Activated CD4-positive, alpha-beta T cell treated with anti-CD3 and anti-CD28 coated beads, Interleukin-2, amount 10 ng/mL, durations not matched to agents 7 days and 5 days (primary cell): ENCODE results near the gene LCP1. TPM values are rescaled to one million over a fixed set of nuclear protein-coding genes. Genes with fewer than 3 reads are reported as not detected.
A peak's percentile ranks its signal among the peaks of the same experiment; 100 is the strongest.
"Not testable (repeated sequence)": the region's sequence is repeated elsewhere in the genome, so short reads cannot be mapped to it uniquely, and the experiment has no call there.

Source experiments
- CTCF ChIA-PET: fragments of 350-600 bp; sonication (Branson Sonifier 250); formaldehyde crosslinking; loops from one replicate; lab custom pipeline; 2021; ENCODE audit warnings: antibody characterized with exemption; lab: Charles Lee
- POLR2A ChIA-PET: fragments of 350-600 bp; sonication (Branson Sonifier 250); formaldehyde crosslinking; loops from one replicate; lab custom pipeline; 2021; ENCODE audit warnings: antibody characterized with exemption; lab: Charles Lee
- DNase-seq: peaks from one replicate; pipeline ENCODE4 v3.0.0-alpha.2; 2020
- H3K27ac Mint-ChIP-seq: one replicate; pipeline ENCODE4 v1.8.0; 2021; ENCODE audit warnings: mild to moderate bottlenecking, moderate library complexity, mixed read lengths
- H3K27me3 Mint-ChIP-seq: one replicate; pipeline ENCODE4 v1.8.0; 2021; ENCODE audit warnings: mixed read lengths
- H3K36me3 Mint-ChIP-seq: one replicate; pipeline ENCODE4 v1.8.0; 2021; ENCODE audit warnings: low read depth, mixed read lengths
- H3K4me1 Mint-ChIP-seq: one replicate; pipeline ENCODE4 v1.8.0; 2021; ENCODE audit warnings: mixed read lengths
- H3K4me3 Mint-ChIP-seq: one replicate; pipeline ENCODE4 v1.8.0; 2021; ENCODE audit warnings: mild to moderate bottlenecking, moderate library complexity, mixed read lengths
- H3K9me3 Mint-ChIP-seq: one replicate; pipeline ENCODE4 v1.8.0; 2021; ENCODE audit warnings: mixed read lengths
- total RNA-seq, 2 experiments: library from RNA; stranded (reverse); gene quantifications; one replicate each; pipeline ENCODE4 v1.2.3, GENCODE V29; 2021

The LCP1 gene
- total RNA-seq, 2 experiments from 2014 or later = 1,260 to 1,323 TPM

DNA sequence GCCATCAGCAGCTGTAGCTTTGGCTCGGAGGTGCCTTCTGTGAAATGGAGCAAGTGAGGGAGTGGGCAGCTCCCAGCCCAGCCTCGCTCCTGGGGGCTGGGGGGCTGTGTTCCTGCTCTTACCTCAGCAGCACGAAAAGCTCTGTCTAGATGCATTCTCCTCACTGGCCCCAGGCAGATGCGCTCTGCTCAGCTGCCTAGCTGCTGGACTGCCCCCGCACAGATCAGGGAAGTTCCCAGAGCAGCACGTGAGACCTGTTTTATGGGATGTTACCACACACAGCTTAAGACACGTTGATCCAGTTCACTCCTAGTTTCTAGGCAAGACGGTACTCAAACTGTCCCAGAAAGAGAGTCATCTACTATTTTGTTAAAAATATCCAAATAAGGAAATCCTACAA is 13.6 kb downstream of the LCP1 start:
- ChIA-PET CTCF (interaction anchor here (1.0 to 7.5 kb wide), 6 partner anchors 7 to 48 kb away, joined by 3 to 54 read pairs (median 6); no protein-coding TSS in a partner anchor), POLR2A (interaction anchor here (1.1 to 1.6 kb wide), 2 partner anchors 11 to 14 kb away, joined by 3 to 4 read pairs; no protein-coding TSS in a partner anchor)
- Mint-ChIP-seq H3K27me3 (no peaks in the 10 kb centered on the region), H3K4me3 (peak overlapping the region; percentile 93), H3K9me3 (no peaks in the 10 kb centered on the region), H3K4me1 (peaks cover 89% of the 10 kb centered on the region), H3K27ac (peak overlapping the region; percentile 92), H3K36me3 (peaks cover 76% of the 10 kb centered on the region)
- no peak for DNase-seq

DNA sequence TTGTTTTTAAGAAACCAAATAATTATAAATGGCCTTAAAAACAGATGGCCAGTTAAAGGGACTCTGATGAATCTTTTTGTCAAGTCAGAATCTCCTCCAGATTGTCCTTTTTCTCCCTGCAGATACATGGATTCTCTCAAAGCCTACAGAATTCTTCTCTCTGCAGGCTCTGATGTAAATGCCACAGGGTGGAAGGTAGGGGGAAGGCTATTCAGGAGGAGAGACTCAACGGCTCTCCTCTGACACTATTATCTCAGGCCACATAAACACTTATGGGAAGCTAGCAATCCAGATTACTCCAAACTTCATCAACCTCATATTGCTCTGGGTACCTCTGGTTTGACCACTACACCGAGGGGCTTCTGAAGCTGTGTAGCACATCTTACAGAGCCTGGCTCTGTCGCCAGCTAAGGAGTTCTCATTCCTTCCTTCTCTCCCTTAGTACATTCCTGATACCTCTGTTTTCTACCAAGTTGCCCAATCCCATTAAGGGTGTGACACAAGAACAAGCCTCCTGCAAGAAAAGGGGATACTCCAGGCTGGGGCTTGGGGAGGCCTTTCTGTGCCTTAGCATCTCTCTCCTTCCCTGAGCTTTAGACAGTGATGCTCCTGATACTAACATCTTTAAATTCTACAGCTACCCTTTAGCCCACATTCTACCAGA is 14.9 kb downstream of the LCP1 start:
- CTCF ChIA-PET = interaction anchor here (0.5 to 7.5 kb wide), 7 partner anchors 7 to 154 kb away, joined by 3 to 54 read pairs (median 5); no protein-coding TSS in a partner anchor
- peaks cover 69% of the 10 kb centered on the region for H3K36me3 Mint-ChIP-seq
- H3K27me3 Mint-ChIP-seq = no peaks in the 10 kb centered on the region
- peaks cover 81% of the 10 kb centered on the region for H3K4me1 Mint-ChIP-seq
- POLR2A ChIA-PET = interaction anchor here (0.7 kb wide), 1 partner anchor 12 kb away, joined by 3 read pairs; no protein-coding TSS in a partner anchor
- H3K27ac Mint-ChIP-seq = peak overlapping the region; percentile 68
- no peaks in the 10 kb centered on the region for H3K9me3 Mint-ChIP-seq
- DNase-seq = no peak
- peak overlapping the region; percentile 35 for H3K4me3 Mint-ChIP-seq

DNA sequence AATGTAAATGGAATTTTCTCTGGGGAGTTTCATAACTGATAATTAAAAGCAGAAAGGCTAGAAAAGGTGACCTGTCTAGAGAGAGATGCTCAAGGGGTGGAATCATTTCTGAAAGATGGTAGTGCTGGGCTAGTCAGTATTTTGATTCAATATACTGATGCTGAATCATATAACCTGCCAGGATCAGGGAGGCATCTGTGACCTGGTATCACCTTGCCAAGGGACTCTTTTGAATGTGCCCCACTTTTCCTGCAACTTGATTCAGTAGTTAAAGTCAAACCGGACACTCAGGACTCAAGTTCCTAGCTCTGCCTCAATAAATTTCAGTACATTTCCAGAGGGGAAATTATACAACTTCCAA is 15.8 kb downstream of the LCP1 start:
- H3K4me1 Mint-ChIP-seq = peaks cover 80% of the 10 kb centered on the region
- H3K9me3 Mint-ChIP-seq = no peaks in the 10 kb centered on the region
- H3K4me3 Mint-ChIP-seq = peak overlapping the region; percentile 34
- H3K27ac Mint-ChIP-seq = peak overlapping the region; percentile 50
- ChIA-PET POLR2A (no interaction called here), CTCF (interaction anchor here (3.0 kb wide), 1 partner anchor 12 kb away, joined by 14 read pairs; no protein-coding TSS in a partner anchor)
- H3K36me3 Mint-ChIP-seq = peaks cover 68% of the 10 kb centered on the region
- no peaks in the 10 kb centered on the region for H3K27me3 Mint-ChIP-seq
- no peak for DNase-seq

DNA sequence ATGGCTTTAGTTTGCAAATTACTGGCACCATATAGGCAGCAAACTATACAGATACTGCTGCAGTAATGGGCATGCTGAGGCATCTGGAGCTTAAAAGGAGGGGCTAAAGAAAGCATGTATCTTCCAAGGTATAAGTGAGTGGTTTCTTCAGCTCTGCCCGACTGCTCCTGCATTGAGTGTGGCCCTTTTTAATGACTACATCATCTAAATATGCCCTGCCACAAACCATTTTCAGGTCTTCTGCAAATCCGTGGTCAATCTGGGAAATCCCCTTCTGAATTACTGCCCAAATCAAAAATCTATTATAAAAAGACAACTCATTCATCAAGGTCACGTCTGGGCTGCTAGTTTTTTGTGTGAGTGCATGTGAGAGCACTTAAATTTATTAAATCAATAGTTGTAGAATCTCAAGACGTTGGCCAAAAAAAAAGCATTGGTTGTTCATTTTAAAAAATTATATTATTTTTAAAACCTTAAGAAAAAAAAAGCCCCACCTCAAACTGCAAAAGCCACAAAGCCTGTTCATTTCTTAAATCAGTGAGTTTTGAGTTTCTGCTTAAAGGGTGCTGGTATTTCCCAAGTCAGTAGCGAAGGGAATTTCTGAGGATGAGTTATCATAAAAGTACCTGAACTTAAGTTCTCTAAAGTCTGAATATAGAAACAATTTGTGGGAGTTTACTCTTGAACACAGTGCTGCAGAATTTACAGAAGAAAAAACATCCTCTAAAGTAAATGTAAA is 16.3 kb downstream of the LCP1 start:
- POLR2A ChIA-PET = interaction anchor here (0.7 kb wide), 1 partner anchor 129 kb away, joined by 6 read pairs; no protein-coding TSS in a partner anchor
- no peaks in the 10 kb centered on the region for H3K9me3 Mint-ChIP-seq
- H3K4me3 Mint-ChIP-seq = peak overlapping the region; percentile 34
- peaks cover 79% of the 10 kb centered on the region for H3K4me1 Mint-ChIP-seq
- DNase-seq = no peak
- CTCF ChIA-PET = interaction anchor here (1.4 to 3.0 kb wide), 2 partner anchors 11 to 155 kb away, joined by 4 to 14 read pairs; no protein-coding TSS in a partner anchor
- peak overlapping the region; percentile 50 for H3K27ac Mint-ChIP-seq
- H3K27me3 Mint-ChIP-seq = no peaks in the 10 kb centered on the region
- peaks cover 64% of the 10 kb centered on the region for H3K36me3 Mint-ChIP-seq

DNA sequence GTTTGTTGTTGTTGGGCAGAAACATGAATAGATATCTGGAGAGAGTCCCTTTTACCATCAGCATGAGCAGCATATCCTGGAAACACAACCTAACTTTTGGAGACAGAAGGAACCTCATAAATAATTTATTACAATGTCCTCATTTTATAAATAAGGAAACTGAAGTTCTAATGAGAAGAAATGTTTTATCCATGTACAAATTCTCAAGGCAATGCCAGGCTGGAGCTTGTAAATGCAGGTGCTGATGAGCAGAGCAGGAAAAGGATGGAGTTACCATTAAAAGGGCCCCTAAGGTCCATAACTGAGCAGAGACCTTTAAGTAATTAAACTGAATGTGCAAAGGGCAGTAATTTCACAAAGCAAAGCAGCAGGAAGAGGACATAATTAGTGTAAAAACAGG is 17.3 kb downstream of the LCP1 start:
- DNase-seq = no peak
- peak overlapping the region; percentile 33 for H3K27ac Mint-ChIP-seq
- H3K27me3 Mint-ChIP-seq = no peaks in the 10 kb centered on the region
- peaks cover 64% of the 10 kb centered on the region for H3K36me3 Mint-ChIP-seq
- ChIA-PET POLR2A (no interaction called here), CTCF (interaction anchor here (1.4 kb wide), 1 partner anchor 156 kb away, joined by 4 read pairs; no protein-coding TSS in a partner anchor)
- no peaks in the 10 kb centered on the region for H3K9me3 Mint-ChIP-seq
- H3K4me1 Mint-ChIP-seq = peaks cover 79% of the 10 kb centered on the region
- H3K4me3 Mint-ChIP-seq = peak overlapping the region; percentile 9

GRCh38 chr13:46162741-46163140 is 19.2 kb downstream of the LCP1 start:
- H3K4me3 Mint-ChIP-seq, H3K9me3 Mint-ChIP-seq, POLR2A ChIA-PET, H3K27me3 Mint-ChIP-seq, DNase-seq, H3K27ac Mint-ChIP-seq: not testable (repeated sequence)
- Mint-ChIP-seq H3K4me1 (peaks cover 75% of the 10 kb centered on the region), H3K36me3 (peaks cover 67% of the 10 kb centered on the region)
- CTCF ChIA-PET = interaction anchor here (5.1 kb wide), 1 partner anchor 8 kb away, joined by 54 read pairs; no protein-coding TSS in a partner anchor

DNA sequence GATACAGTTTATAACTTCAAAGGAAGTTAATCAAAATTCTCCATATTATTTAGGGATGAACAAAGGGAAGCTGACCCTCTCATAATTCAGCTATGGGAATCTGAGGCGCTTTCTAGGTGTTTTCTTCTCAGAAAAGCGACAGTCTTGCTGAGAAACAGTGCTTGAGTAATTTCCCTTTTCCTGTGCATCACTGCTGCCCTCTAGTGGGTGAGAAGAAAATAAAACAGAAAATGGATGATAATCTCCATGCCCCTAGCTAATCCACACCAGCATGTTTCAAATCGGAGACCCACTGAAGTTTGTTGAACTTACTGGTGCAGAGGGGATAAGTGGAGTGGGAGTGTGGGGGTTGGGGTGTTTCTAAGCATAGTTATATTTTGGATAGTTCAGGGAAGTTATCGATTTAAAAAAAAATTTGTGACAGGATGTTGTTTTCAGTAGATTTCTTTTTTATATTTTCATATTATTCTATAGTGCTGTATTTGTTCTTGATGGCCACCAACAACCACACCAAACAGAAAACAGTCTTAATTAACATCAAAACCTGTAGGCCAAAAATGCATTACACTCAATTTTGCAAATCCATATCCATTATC is 21.4 kb downstream of the LCP1 start:
- Mint-ChIP-seq H3K27me3 (no peaks in the 10 kb centered on the region), H3K36me3 (peaks cover 68% of the 10 kb centered on the region), H3K4me3 (peak overlapping the region; percentile 55), H3K27ac (peak overlapping the region; percentile 78), H3K9me3 (no peaks in the 10 kb centered on the region), H3K4me1 (peaks cover 59% of the 10 kb centered on the region)
- CTCF ChIA-PET = interaction anchor here (1.1 to 5.1 kb wide), 20 partner anchors 10 to 195 kb away, joined by 3 to 54 read pairs (median 5); no protein-coding TSS in a partner anchor
- DNase-seq = peak; percentile 66
- POLR2A ChIA-PET = interaction anchor here (0.7 to 1.2 kb wide), 3 partner anchors 12 to 17 kb away, joined by 3 to 4 read pairs (median 3); no protein-coding TSS in a partner anchor

- Mint-ChIP-seq H3K9me3 (no peaks in the 10 kb centered on the region), H3K27ac (peak overlapping the region; percentile 78), H3K36me3 (peaks cover 69% of the 10 kb centered on the region), H3K27me3 (no peaks in the 10 kb centered on the region), H3K4me3 (peak overlapping the region; percentile 55), H3K4me1 (peaks cover 57% of the 10 kb centered on the region)
- CTCF ChIA-PET = interaction anchor here (1.1 to 5.1 kb wide), 20 partner anchors 10 to 195 kb away, joined by 3 to 54 read pairs (median 5); no protein-coding TSS in a partner anchor
- no peak for DNase-seq
- POLR2A ChIA-PET = interaction anchor here (1.2 kb wide), 2 partner anchors 16 to 18 kb away, joined by 3 to 4 read pairs; no protein-coding TSS in a partner anchor
Observed at GRCh38 chr13:46160065-46160464, 21.9 kb downstream of the LCP1 start.

- DNase-seq = no peak
- POLR2A ChIA-PET = interaction anchor here (0.6 kb wide), 1 partner anchor 439 kb away, joined by 3 read pairs; no protein-coding TSS in a partner anchor
- Mint-ChIP-seq H3K4me3 (no peak overlapping the region), H3K36me3 (peaks cover 69% of the 10 kb centered on the region), H3K9me3 (no peaks in the 10 kb centered on the region), H3K27ac (peak overlapping the region; percentile 78), H3K27me3 (no peaks in the 10 kb centered on the region), H3K4me1 (peaks cover 52% of the 10 kb centered on the region)
- CTCF ChIA-PET = interaction anchor here (1.9 to 5.1 kb wide), 4 partner anchors 9 to 163 kb away, joined by 5 to 54 read pairs (median 21); no protein-coding TSS in a partner anchor
Observed at GRCh38 chr13:46158983-46159382, 23.0 kb downstream of the LCP1 start.

DNA sequence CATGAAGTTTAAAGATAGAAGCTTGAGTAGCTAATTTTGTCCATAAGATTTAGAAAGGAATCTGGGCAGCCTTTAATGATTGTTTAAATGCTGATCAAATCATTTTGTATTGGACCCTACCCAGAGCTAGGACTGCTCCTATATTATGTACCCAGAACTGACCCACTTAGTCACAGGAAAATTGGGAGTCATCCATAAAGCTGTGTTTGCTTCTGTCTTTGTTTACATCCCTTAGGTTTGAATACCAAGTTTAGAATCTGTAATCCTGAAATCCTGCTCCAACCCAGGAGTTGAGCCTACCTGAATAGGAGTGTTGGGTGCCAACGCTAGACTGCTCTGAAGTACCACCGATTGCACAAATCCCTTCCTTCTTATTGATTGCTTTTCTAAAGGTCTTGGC is 23.8 kb downstream of the LCP1 start:
- H3K4me1 Mint-ChIP-seq = peaks cover 49% of the 10 kb centered on the region
- no peak overlapping the region for H3K27ac Mint-ChIP-seq
- no peaks in the 10 kb centered on the region for H3K27me3 Mint-ChIP-seq
- H3K4me3 Mint-ChIP-seq = no peak overlapping the region
- H3K9me3 Mint-ChIP-seq = no peaks in the 10 kb centered on the region
- DNase-seq = no peak
- ChIA-PET POLR2A (interaction anchor here (0.6 kb wide), 1 partner anchor 26 kb away, joined by 3 read pairs; no protein-coding TSS in a partner anchor), CTCF (interaction anchor here (1.9 to 5.1 kb wide), 3 partner anchors 8 to 12 kb away, joined by 5 to 54 read pairs (median 31); no protein-coding TSS in a partner anchor)
- H3K36me3 Mint-ChIP-seq = peaks cover 75% of the 10 kb centered on the region

GRCh38 chr13:46154136-46154801 is 27.7 kb downstream of the LCP1 start:
- no peak for DNase-seq
- Mint-ChIP-seq H3K9me3 (no peaks in the 10 kb centered on the region), H3K27me3 (no peaks in the 10 kb centered on the region), H3K4me3 (no peak overlapping the region), H3K36me3 (peaks cover 88% of the 10 kb centered on the region), H3K4me1 (peaks cover 46% of the 10 kb centered on the region), H3K27ac (no peak overlapping the region)
- ChIA-PET CTCF (interaction anchor here (1.1 to 4.3 kb wide), 3 partner anchors 13 to 28 kb away, joined by 3 to 14 read pairs (median 5); no protein-coding TSS in a partner anchor), POLR2A (interaction anchor here (1.2 kb wide), 1 partner anchor 14 kb away, joined by 4 read pairs; no protein-coding TSS in a partner anchor)
